Trophoblast cell (in vitro differentiated cells and primary cell): ENCODE measurements around the gene ITM2B.
"Not testable (repeated sequence)": the region's sequence is repeated elsewhere in the genome, so short reads cannot be mapped to it uniquely, and the experiment has no call there.

Source experiments
- DNase-seq, 2 donors: peaks; one replicate each; pipeline ENCODE4 v3.0.0-alpha.2; 2016
- H2AFZ ChIP-seq: 2 replicates; pipeline ENCODE4 v1.6.1; 2013; ENCODE audit warnings: low read length, moderate library complexity, mild to moderate bottlenecking; ENCODE audit not compliant: insufficient read depth, poor library complexity
- H2AK5ac ChIP-seq: 2 replicates; pipeline ENCODE4 v1.6.1; 2013; ENCODE audit warnings: mild to moderate bottlenecking, low read length
- H2BK120ac ChIP-seq: 2 replicates; pipeline ENCODE4 v1.6.1; 2013; ENCODE audit warnings: low read length, mild to moderate bottlenecking, moderate library complexity; ENCODE audit not compliant: insufficient read depth, poor library complexity
- H2BK12ac ChIP-seq: 2 replicates; pipeline ENCODE4 v1.6.1; 2013; ENCODE audit warnings: mild to moderate bottlenecking, low read length, moderate library complexity
- H2BK5ac ChIP-seq: 2 replicates; pipeline ENCODE4 v1.6.1; 2013; ENCODE audit warnings: low read length, low read depth, moderate library complexity, mild to moderate bottlenecking; ENCODE audit not compliant: poor library complexity
- H3K14ac ChIP-seq: 2 replicates; pipeline ENCODE4 v1.6.1; 2013; ENCODE audit warnings: mild to moderate bottlenecking, low read length
- H3K18ac ChIP-seq: 2 replicates; pipeline ENCODE4 v1.6.1; 2013; ENCODE audit warnings: mild to moderate bottlenecking, low read length
- H3K23ac ChIP-seq: 2 replicates; pipeline ENCODE4 v1.6.1; 2013; ENCODE audit warnings: low read length
- H3K27ac ChIP-seq: 2 replicates; pipeline ENCODE4 v1.5.1; 2013; ENCODE audit warnings: low read depth, mild to moderate bottlenecking, inconsistent platforms, low read length, moderate library complexity
- H3K27me3 ChIP-seq: 2 replicates; pipeline ENCODE4 v1.6.1; 2013; ENCODE audit warnings: inconsistent platforms, mild to moderate bottlenecking, low read length, moderate library complexity; ENCODE audit not compliant: insufficient read depth
- H3K36me3 ChIP-seq, 2 experiments: 1 replicate in 1 of 2; 2 replicates in 1 of 2; pipeline ENCODE4 v1.6.1; 2013; ENCODE audit warnings: low read length in 2 of 2, mild to moderate bottlenecking in 2 of 2, moderate library complexity in 1 of 2; ENCODE audit not compliant: insufficient read depth in 2 of 2, control insufficient read depth in 1 of 2
- H3K4ac ChIP-seq: 2 replicates; pipeline ENCODE4 v1.6.1; 2013; ENCODE audit warnings: low read depth, mild to moderate bottlenecking, low read length, moderate library complexity
- H3K4me1 ChIP-seq, 2 experiments: 1 replicate in 1 of 2; 2 replicates in 1 of 2; pipeline ENCODE4 v1.6.1; 2013; ENCODE audit warnings: low read length in 2 of 2, mild to moderate bottlenecking in 2 of 2, moderate library complexity in 1 of 2; ENCODE audit not compliant: insufficient read depth in 2 of 2, control insufficient read depth in 1 of 2
- H3K4me2 ChIP-seq: 2 replicates; pipeline ENCODE4 v1.6.1; 2013; ENCODE audit warnings: inconsistent platforms, mild to moderate bottlenecking, low read length, moderate library complexity
- H3K4me3 ChIP-seq: 2 replicates; pipeline ENCODE4 v1.5.1; 2013; ENCODE audit warnings: mild to moderate bottlenecking, low read depth, low read length, inconsistent platforms
- H3K79me1 ChIP-seq: one replicate; pipeline ENCODE4 v1.6.1; 2013; ENCODE audit warnings: low read length
- H3K79me2 ChIP-seq: 2 replicates; pipeline ENCODE4 v1.6.1; 2013; ENCODE audit warnings: low read length, mild to moderate bottlenecking; ENCODE audit not compliant: control insufficient read depth, insufficient read depth, poor library complexity
- H3K9ac ChIP-seq: 2 replicates; pipeline ENCODE4 v1.6.1; 2013; ENCODE audit warnings: mild to moderate bottlenecking, low read length
- H3K9me3 ChIP-seq: 2 replicates; pipeline ENCODE4 v1.6.1; 2013; ENCODE audit warnings: low read depth, mild to moderate bottlenecking, control low read depth, inconsistent platforms, low read length; ENCODE audit not compliant: insufficient read depth
- H4K12ac ChIP-seq: 2 replicates; pipeline ENCODE4 v1.6.1; 2013; ENCODE audit warnings: low read depth, mild to moderate bottlenecking, low read length, moderate library complexity
- H4K8ac ChIP-seq: 2 replicates; pipeline ENCODE4 v1.6.1; 2013; ENCODE audit warnings: low read depth, mild to moderate bottlenecking, low read length, moderate library complexity
- H4K91ac ChIP-seq: one replicate; pipeline ENCODE4 v1.6.1; 2013; ENCODE audit warnings: low read depth, mild to moderate bottlenecking, low read length, moderate library complexity
- WGBS: extraction: QIAGEN DNeasy Blood & Tissue Kit; methylation state at CpG from one replicate; pipeline ENCODE4 v1.1.7; 2013; ENCODE audit warnings: missing lambda C conversion rate; ENCODE audit not compliant: insufficient read length, insufficient coverage; ENCODE audit errors: extremely low coverage; 5-methylcytosine and 5-hydroxymethylcytosine counted together

Gene ITM2B

DNA sequence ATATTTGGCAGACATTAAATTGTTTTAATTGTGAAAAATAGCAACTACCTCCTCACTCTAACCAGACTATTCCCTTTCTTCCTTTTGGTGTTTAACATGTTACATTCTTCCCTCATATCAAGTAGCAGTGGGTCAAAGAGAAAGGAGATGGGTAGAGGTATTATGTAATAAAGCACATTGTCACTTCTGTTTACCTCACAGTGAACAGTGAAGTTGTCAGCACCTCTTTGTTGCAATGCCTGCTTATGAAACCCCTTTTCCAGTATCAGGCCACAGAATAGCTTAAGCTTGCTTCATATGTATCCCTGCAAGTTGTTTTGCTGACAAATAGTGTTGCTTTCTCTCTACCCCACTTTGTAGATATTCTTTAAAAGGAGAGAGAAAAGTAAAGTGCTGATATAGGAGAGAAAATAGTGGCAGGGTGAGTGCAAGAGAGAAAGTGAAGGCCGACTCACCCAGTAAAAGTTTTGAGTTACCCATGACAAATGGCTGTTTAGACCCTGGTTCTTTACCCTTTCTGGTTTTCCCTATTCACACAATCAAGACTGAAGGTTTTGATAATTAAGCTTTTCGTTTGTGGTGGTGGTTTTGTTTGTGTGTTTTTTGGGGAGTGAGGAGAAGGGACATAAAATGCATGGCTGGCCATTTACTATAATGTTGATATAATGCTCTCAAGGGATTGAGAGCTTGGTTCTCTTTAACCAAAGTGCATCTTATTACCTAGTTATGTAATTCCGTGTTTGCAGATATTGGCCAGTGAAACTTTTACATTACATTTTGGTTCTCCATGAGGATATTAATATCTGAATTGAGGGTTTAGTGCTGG lies 3.7 kb downstream of the ITM2B start:
- Histone ChIP-seq H2BK5ac (peak overlapping the region; percentile 31), H3K36me3 (peaks cover 5 to 8% of the 10 kb centered on the region in 2 experiments), H3K27ac (no peak overlapping the region), H3K14ac (no peak overlapping the region), H4K8ac (no peak overlapping the region), H3K9me3 (peaks cover 2% of the 10 kb centered on the region), H3K4me1 (peaks cover 0 to 2% of the 10 kb centered on the region in 2 experiments), H3K79me2 (peaks cover 12% of the 10 kb centered on the region), H3K4ac (peak overlapping the region; percentile 95), H4K91ac (no peak overlapping the region), H3K4me3 (no peak overlapping the region), H3K18ac (no peak overlapping the region), H3K27me3 (no peaks in the 10 kb centered on the region), H3K9ac (no peak overlapping the region), H4K12ac (no peak overlapping the region), H2BK12ac (no peak overlapping the region), H2AK5ac (no peak overlapping the region), H3K79me1 (peaks cover 14% of the 10 kb centered on the region), H2AFZ (no peak overlapping the region), H3K23ac (no peak overlapping the region), H2BK120ac (no peak overlapping the region), H3K4me2 (peak overlapping the region; percentile 16)
- no peak for DNase-seq
- WGBS = no CpG with 5 or more reads among the region's 3 CpGs

DNA sequence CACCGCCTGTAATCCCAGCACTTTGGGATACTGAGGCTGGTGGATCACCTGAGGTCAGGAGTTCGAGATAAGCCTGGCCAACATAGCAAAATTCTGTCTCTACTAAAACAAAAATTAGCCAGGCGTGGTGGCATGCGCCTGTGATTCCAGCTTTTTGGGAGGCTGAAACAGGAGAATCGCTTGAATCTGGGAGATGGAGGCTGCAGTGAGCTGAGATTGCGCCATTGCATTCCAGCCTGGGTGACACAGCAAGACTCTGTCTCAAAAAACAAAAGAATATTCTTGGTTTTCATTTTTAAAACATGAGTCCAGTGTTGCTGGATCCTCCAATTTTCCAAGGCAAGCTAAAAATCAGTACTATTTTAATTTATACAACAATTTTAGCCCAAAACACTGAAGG lies 6.4 kb downstream of the ITM2B start:
- H4K8ac ChIP-seq, H3K36me3 ChIP-seq, H4K12ac ChIP-seq, H2BK5ac ChIP-seq, H3K23ac ChIP-seq, H2AFZ ChIP-seq, H3K27ac ChIP-seq, H3K14ac ChIP-seq, H3K4me1 ChIP-seq, H3K79me2 ChIP-seq, H3K4me3 ChIP-seq, H4K91ac ChIP-seq, H3K4me2 ChIP-seq, H2AK5ac ChIP-seq, H3K9ac ChIP-seq, H2BK12ac ChIP-seq, H3K79me1 ChIP-seq, H2BK120ac ChIP-seq, H3K9me3 ChIP-seq, H3K27me3 ChIP-seq: not testable (repeated sequence)
- Histone ChIP-seq H3K18ac (peak overlapping the region; percentile 65), H3K4ac (peak overlapping the region; percentile 62)
- no CpG with 5 or more reads among the region's 6 CpGs for WGBS
- peak in 1 of 2 donors; percentile 55 for DNase-seq

DNA sequence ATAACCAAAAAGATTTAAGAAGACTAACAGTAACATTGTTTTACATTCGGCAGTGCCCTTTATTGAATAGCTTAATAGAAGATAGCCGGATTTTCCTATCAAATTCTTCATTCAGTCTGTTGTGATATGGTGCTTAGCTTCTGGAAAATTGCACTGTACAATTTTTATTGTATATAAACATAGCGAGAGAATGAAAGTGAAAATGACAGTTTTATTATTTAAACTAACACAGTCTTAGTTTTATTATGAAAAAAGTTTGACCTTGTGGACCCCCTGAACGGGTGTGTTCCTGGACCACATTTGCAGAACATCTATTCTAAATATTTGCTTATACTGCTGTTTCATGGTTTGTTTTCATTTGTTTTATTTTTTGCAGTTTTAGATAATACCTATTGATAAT lies 8.6 kb downstream of the ITM2B start:
- Histone ChIP-seq H3K9me3 (no peaks in the 10 kb centered on the region), H4K12ac (no peak overlapping the region), H2AFZ (no peak overlapping the region), H3K4ac (no peak overlapping the region), H2AK5ac (no peak overlapping the region), H3K79me1 (no peaks in the 10 kb centered on the region), H3K27me3 (no peaks in the 10 kb centered on the region), H2BK5ac (no peak overlapping the region), H4K91ac (no peak overlapping the region), H4K8ac (no peak overlapping the region), H3K9ac (no peak overlapping the region), H3K4me2 (no peak overlapping the region), H3K4me1 (peaks cover 0 to 2% of the 10 kb centered on the region in 2 experiments), H3K18ac (no peak overlapping the region), H3K23ac (no peak overlapping the region), H3K79me2 (no peaks in the 10 kb centered on the region), H3K14ac (no peak overlapping the region), H2BK12ac (no peak overlapping the region), H3K4me3 (no peak overlapping the region), H3K27ac (no peak overlapping the region), H3K36me3 (peaks cover 5 to 8% of the 10 kb centered on the region in 2 experiments), H2BK120ac (no peak overlapping the region)
- WGBS = no CpG with 5 or more reads among the region's 4 CpGs
- no peak for DNase-seq

DNA sequence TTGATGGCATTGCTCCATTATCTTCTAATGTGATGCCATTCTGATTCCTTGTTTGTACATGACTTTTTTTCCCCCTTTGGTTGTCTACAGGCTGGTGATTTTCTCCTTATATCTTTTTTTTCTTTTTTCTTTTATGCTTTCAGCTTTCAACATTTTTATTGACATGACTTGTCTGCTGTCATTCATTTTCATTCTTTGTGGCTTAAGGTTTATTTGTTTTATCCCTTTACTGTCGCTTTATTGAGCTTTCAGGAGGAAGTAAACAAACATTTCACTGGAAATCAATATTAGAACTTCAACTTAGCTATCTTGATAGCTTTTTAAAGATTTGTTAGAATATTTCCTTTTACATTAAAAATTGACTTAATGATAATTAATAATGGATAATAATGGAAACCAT lies 9.7 kb downstream of the ITM2B start:
- Histone ChIP-seq H2AFZ (no peak overlapping the region), H3K18ac (no peak overlapping the region), H3K79me1 (no peaks in the 10 kb centered on the region), H2BK12ac (no peak overlapping the region), H4K91ac (no peak overlapping the region), H2BK120ac (no peak overlapping the region), H3K14ac (no peak overlapping the region), H3K4me1 (no peaks in the 10 kb centered on the region), H3K4me2 (no peak overlapping the region), H3K36me3 (peaks cover 4 to 8% of the 10 kb centered on the region in 2 experiments), H3K9ac (no peak overlapping the region), H4K8ac (no peak overlapping the region), H3K4ac (no peak overlapping the region), H4K12ac (no peak overlapping the region), H2BK5ac (no peak overlapping the region), H2AK5ac (no peak overlapping the region), H3K79me2 (no peaks in the 10 kb centered on the region), H3K9me3 (no peaks in the 10 kb centered on the region), H3K27ac (no peak overlapping the region), H3K4me3 (no peak overlapping the region), H3K23ac (no peak overlapping the region), H3K27me3 (no peaks in the 10 kb centered on the region)
- no peak for DNase-seq
- no CpG with 5 or more reads among the region's 1 CpG for WGBS
